Measurements from ENCODE around the gene ENDOU. TPM values are rescaled to one million over a fixed set of nuclear protein-coding genes. Genes with fewer than 3 reads are reported as not detected.

Gene ENDOU
- total RNA-seq, 1 experiment from 2014 or later: not detected

GRCh38 chr12:47735649-47736048 lies 10.4 kb upstream of the ENDOU start (continued):
- TF ChIP-seq E2F5 (CRISPR knock-in tag; IDR thresholded peaks at IDR 0.05) (no peak), ZBTB21 (CRISPR knock-in tag; IDR thresholded peaks at IDR 0.05; ENCODE audit: borderline replicate concordance) (no peak), SMAD4 (CRISPR knock-in tag; IDR thresholded peaks at IDR 0.05) (no peak)

- TF ChIP-seq FOXP1 (CRISPR knock-in tag; IDR thresholded peaks at IDR 0.05; ENCODE audit: borderline replicate concordance) (no peak; the same call in 1 of the 2 replicates), CDX4 (CRISPR knock-in tag; IDR thresholded peaks at IDR 0.05; ENCODE audit: borderline replicate concordance) (no peak), NFE2L1 (CRISPR knock-in tag; IDR thresholded peaks at IDR 0.05) (no peak), ZSCAN18 (CRISPR knock-in tag; IDR thresholded peaks at IDR 0.05) (no peak), NR1H2 (CRISPR knock-in tag; IDR thresholded peaks at IDR 0.05) (no peak), CREM (CRISPR knock-in tag; IDR thresholded peaks at IDR 0.05) (no peak), SOX15 (CRISPR knock-in tag; IDR thresholded peaks at IDR 0.05) (no peak), TCF7 (CRISPR knock-in tag; IDR thresholded peaks at IDR 0.05; ENCODE audit: low read depth) (no peak), FOXJ3 (CRISPR knock-in tag; IDR thresholded peaks at IDR 0.05; ENCODE audit: borderline replicate concordance) (no peak), MYBL2 (CRISPR knock-in tag; IDR thresholded peaks at IDR 0.05) (no peak), ZNF232 (CRISPR knock-in tag; IDR thresholded peaks at IDR 0.05) (no peak), E2F5 (CRISPR knock-in tag; IDR thresholded peaks at IDR 0.05) (no peak), ATF6 (CRISPR knock-in tag; IDR thresholded peaks at IDR 0.05) (no peak), ZBTB21 (CRISPR knock-in tag; IDR thresholded peaks at IDR 0.05; ENCODE audit: borderline replicate concordance) (no peak), SP1 (CRISPR knock-in tag; conservative IDR thresholded peaks at IDR 0.05) (no peak), CREB1 (CRISPR knock-in tag; IDR thresholded peaks at IDR 0.05) (no peak), ZNF281 (CRISPR knock-in tag; IDR thresholded peaks at IDR 0.05) (no peak)
- peak; percentile 34 for DNase-seq (ENCODE audit: low spot score)
- H3K9me3 Mint-ChIP-seq: no peaks in the 10 kb centered on the region
- no peak overlapping the region; the same call in none of the 2 replicates for H3K27ac Mint-ChIP-seq
- POLR2A ChIA-PET: interaction anchor here (0.7 to 1.1 kb wide), 2 partner anchors 10 to 46 kb away, joined by 3 to 4 read pairs; partner anchors contain the start of gene ENDOU
- ATAC-seq: peak; percentile 86
- H3K4me1 Mint-ChIP-seq: peaks cover 26% of the 10 kb centered on the region
- no peak overlapping the region for H3K4me3 Mint-ChIP-seq
- CTCF ChIA-PET: interaction anchor here (1.1 to 15.4 kb wide), 5 partner anchors 9 to 104 kb away, joined by 3 to 735 read pairs (median 36); partner anchors contain the start of gene SLC48A1
- peaks cover 7% of the 10 kb centered on the region; the same call in 1 of the 2 replicates for H3K27me3 Mint-ChIP-seq (ENCODE audit: low read depth)
- no peaks in the 10 kb centered on the region for H3K36me3 Mint-ChIP-seq
Measured at GRCh38 chr12:47734725-47735480, 9.6 kb upstream of the ENDOU start.
